GM12878 (cell line): ENCODE results near the gene REPS2. TPM values are rescaled to one million over a fixed set of nuclear protein-coding genes. Genes with fewer than 3 reads are reported as not detected.

Experiments
- ATAC-seq: fragments of 200-7000 bp; cut with Tn5 transposase; 3 replicates; pipeline ENCODE4 v1.9.1; 2020; ENCODE audit warnings: mild to moderate bottlenecking, moderate library complexity
- BruUV-seq: library from RNA; stranded (reverse); fragments of 400-500 nt; replicated peaks from 2 replicates; lab custom pipeline; 2021; lab: Mats Ljungman, UMichigan
- CTCF ChIA-PET: fragments of 300-600 bp; sonication (Branson Sonifier 250); formaldehyde crosslinking; extraction: SDS; loops from one replicate; lab custom pipeline; 2021; ENCODE audit warnings: inconsistent platforms; lab: Yijun Ruan, JAX
- POLR2A ChIA-PET: fragments of 350-600 bp; formaldehyde crosslinking; extraction: SDS; loops from one replicate; lab custom pipeline; 2021; ENCODE audit warnings: inconsistent platforms; lab: Charles Lee
- RAD21 ChIA-PET: fragments of 300-600 bp; sonication (Branson Sonifier 250); formaldehyde crosslinking; loops from one replicate; lab custom pipeline; 2023; ENCODE audit warnings: antibody characterized with exemption; ENCODE audit not compliant: unreplicated experiment; lab: Charles Lee
- SMC1A ChIA-PET: fragments of 300-600 bp; sonication (Branson Sonifier 250); formaldehyde crosslinking; loops from one replicate; lab custom pipeline; 2023; ENCODE audit not compliant: unreplicated experiment, uncharacterized antibody; lab: Charles Lee
- DNase-seq: peaks from one replicate; pipeline ENCODE4 v3.0.0-alpha.2; 2011; ENCODE audit warnings: low read depth, low spot score
- FAIRE-seq: peaks from 3 replicates; lab custom pipeline; 2011; peaks lifted over from hg19 to GRCh38; lab: Jason Lieb, UNC
- H2AFZ ChIP-seq: 2 replicates; pipeline ENCODE4 v1.6.0; 2011; ENCODE audit warnings: low read depth, low read length, control low read depth; ENCODE audit not compliant: control insufficient read depth
- H3K27ac ChIP-seq: 2 replicates; pipeline ENCODE4 v1.5.1; 2011; ENCODE audit warnings: control low read depth; ENCODE audit not compliant: control insufficient read depth, insufficient read depth
- H3K27me3 ChIP-seq, 2 experiments: replicated peaks in 1 of 2; 2 replicates each; pipeline versions ENCODE4 v1.6.0 to v1.6.1; 2011; ENCODE audit warnings: low read length in 1 of 2; ENCODE audit not compliant: control insufficient read depth in 2 of 2, insufficient read depth in 2 of 2
- H3K36me3 ChIP-seq, 2 experiments: 2 replicates each; pipeline ENCODE4 v1.5.1; 2011; ENCODE audit warnings: low read length in 1 of 2; ENCODE audit not compliant: control insufficient read depth in 2 of 2, insufficient read depth in 2 of 2
- H3K4me1 ChIP-seq: 2 replicates; pipeline ENCODE4 v1.6.1; 2011; ENCODE audit warnings: mild to moderate bottlenecking, low read length, moderate library complexity, mixed read lengths; ENCODE audit not compliant: control insufficient read depth, insufficient read depth
- H3K4me2 ChIP-seq: 2 replicates; pipeline ENCODE4 v1.6.0; 2011; ENCODE audit warnings: control low read depth; ENCODE audit not compliant: control insufficient read depth, insufficient read depth
- H3K4me3 ChIP-seq: fragments of 200-600 bp; sonication (generic); 2 replicates; pipeline ENCODE4 v1.5.1; 2016
- H3K79me2 ChIP-seq: 2 replicates; pipeline ENCODE4 v1.6.0; 2011; ENCODE audit warnings: low read length; ENCODE audit not compliant: control insufficient read depth, insufficient read depth
- H3K9ac ChIP-seq: 2 replicates; pipeline ENCODE4 v1.8.0; 2011; ENCODE audit warnings: low read length, control low read depth, mixed read lengths; ENCODE audit not compliant: control insufficient read depth, insufficient read depth
- H3K9me3 ChIP-seq: replicated peaks from 3 replicates; pipeline ENCODE4 v1.5.1; 2011; ENCODE audit warnings: mild to moderate bottlenecking, low read length; ENCODE audit not compliant: control insufficient read depth, insufficient read depth
- H4K20me1 ChIP-seq: 2 replicates; pipeline ENCODE4 v1.6.0; 2011; ENCODE audit not compliant: control insufficient read depth, insufficient read depth
- CREB1 ChIP-seq: IDR thresholded peaks from 2 replicates; pipeline ENCODE4 v1.6.1; 2012; ENCODE audit warnings: low read depth, mild to moderate bottlenecking, inconsistent platforms
- CREM ChIP-seq: IDR thresholded peaks from 2 replicates; pipeline ENCODE4 v1.6.1; 2014; ENCODE audit warnings: antibody characterized with exemption, low read depth
- E2F8 ChIP-seq: fragments of 450-650 bp; IDR thresholded peaks from 2 replicates; pipeline ENCODE4 v1.6.1; 2018; ENCODE audit warnings: mild to moderate bottlenecking, low read depth, moderate library complexity; ENCODE audit not compliant: partially characterized antibody
- EP300 ChIP-seq, 2 experiments: fragments of 150-350 bp in 1 of 2; IDR thresholded peaks; 2 replicates each; pipeline ENCODE4 v1.6.1; 2011 to 2012; ENCODE audit warnings: low read depth in 2 of 2, low read length in 2 of 2, borderline replicate concordance in 1 of 2, improper control_type of control experiment in 1 of 2, inconsistent platforms in 1 of 2; ENCODE audit not compliant: control insufficient read depth in 1 of 2
- SMC3 ChIP-seq: IDR thresholded peaks from 2 replicates; pipeline ENCODE4 v1.6.1; 2011; ENCODE audit warnings: low read length, improper control_type of control experiment, borderline replicate concordance
- SUPT20H ChIP-seq: IDR thresholded peaks from 2 replicates; pipeline ENCODE4 v1.6.1; 2011; ENCODE audit warnings: low read depth, mild to moderate bottlenecking, low read length, moderate library complexity, borderline replicate concordance; ENCODE audit not compliant: control insufficient read depth
- ZBTB4 ChIP-seq: fragments of 450-650 bp; formaldehyde crosslinking; IDR thresholded peaks from 2 replicates; pipeline ENCODE4 v1.4.0; 2022; ENCODE audit warnings: mild to moderate bottlenecking, moderate library complexity
- WGBS: methylation state at CpG from one replicate; pipeline ENCODE4 v1.1.6; 2016; ENCODE audit warnings: low lambda C conversion rate; ENCODE audit not compliant: insufficient replicate concordance, insufficient coverage; ENCODE audit errors: missing lambda C conversion rate; 5-methylcytosine and 5-hydroxymethylcytosine counted together
- in situ Hi-C: fragments of 300-500 bp; cut with MboI; formaldehyde crosslinking; loops from 9 replicates; pipeline ENCODE4 v1.14.3; 2018; ENCODE audit warnings: mixed read lengths
- intact Hi-C: fragments of 100-400 bp; cut with micrococcal nuclease; formaldehyde crosslinking; loops from one replicate; pipeline ENCODE4 v1.14.2; 2022; ENCODE audit not compliant: unreplicated experiment
- polyA plus RNA-seq, 11 experiments: library from polyadenylated mRNA; depleted of rRNA in 4 of 11; unstranded in 6 of 11; stranded (reverse) in 5 of 11; fragments of >200 nt; fragmentation: Nextera tagmentation in 4 of 11; fragmentation: Illumina TruSeq in 1 of 11; extraction: Ambion mirVana in 4 of 11; extraction: Trizol in 1 of 11; gene quantifications; 1 replicate in 1 of 11; 2 replicates in 10 of 11; pipeline versions ENCODE4 v1.2.1 to v1.2.3, GENCODE V29; 2011 to 2016; ENCODE audit warnings: inconsistent platforms in 2 of 11, missing spikeins in 2 of 11, low read depth in 1 of 11
- total RNA-seq, 4 experiments: library from RNA; depleted of rRNA in 3 of 4; stranded (reverse); fragments of >200 nt in 3 of 4; fragmentation: Illumina TruSeq in 1 of 4; extraction: Trizol in 1 of 4; gene quantifications; 2 replicates each; pipeline versions ENCODE4 v1.2.1 to v1.2.3, GENCODE V29; 2013 to 2021

Gene REPS2
- total and polyA plus RNA-seq, 10 of the 15 experiments (the other 5 are each of a cell fraction or from before 2014, with no cell fraction given): 2.1 to 6.8 (median 3.9) TPM

- Histone ChIP-seq H3K9me3 (no peaks in the 10 kb centered on the region), H4K20me1 (no peaks in the 10 kb centered on the region), H3K4me2 (no peak overlapping the region), H3K4me3 (no peak overlapping the region), H3K79me2 (no peaks in the 10 kb centered on the region), H3K9ac (no peak overlapping the region), H3K36me3 (no peaks in the 10 kb centered on the region), H3K27ac (no peak overlapping the region), H3K27me3 (peaks cover 0 to 3% of the 10 kb centered on the region in 2 experiments; a peak in 1 of 4 replicates), H2AFZ (no peak overlapping the region), H3K4me1 (no peaks in the 10 kb centered on the region)
- no peak for ATAC-seq
- WGBS: 22% methylated on average over 2 of the region's 2 CpGs
- ChIA-PET CTCF (interaction anchor here (2.1 to 2.5 kb wide), 2 partner anchors 9 to 107 kb away, joined by 4 to 8 read pairs; no protein-coding TSS in a partner anchor), RAD21 (no interaction called here), POLR2A (no interaction called here), SMC1A (interaction anchor here (1.2 kb wide), 1 partner anchor 11 kb away, joined by 3 read pairs; no protein-coding TSS in a partner anchor)
- DNase-seq: no peak
- intact Hi-C loops: no loop called here
- BruUV-seq: no TSS peak
- TF ChIP-seq SMC3: no peak
- no peak for TF ChIP-seq CREB1
- in situ Hi-C loops: no loop called here
- FAIRE-seq: no peak
These were observed 50.9 kb downstream of the REPS2 start for GRCh38 chrX:16997313-16997712.

GRCh38 chrX:16999275-16999674 lies 52.8 kb downstream of the REPS2 start:
- TF ChIP-seq CREM: no peak
- no peak for TF ChIP-seq ZBTB4 (CRISPR knock-in tag)
- TF ChIP-seq E2F8: no peak
- TF ChIP-seq SUPT20H: no peak
- no peak for TF ChIP-seq EP300 (IDR thresholded peaks at IDR 0.05; ENCODE audit: borderline replicate concordance in 1 of 2, control insufficient read depth in 1 of 2, low read depth in 2 of 2, low read length in 2 of 2)
- H3K4me1 ChIP-seq: no peaks in the 10 kb centered on the region
- ChIA-PET SMC1A (no interaction called here), POLR2A (no interaction called here), CTCF (interaction anchor here (1.6 kb wide), 1 partner anchor 47 kb away, joined by 5 read pairs; no protein-coding TSS in a partner anchor), RAD21 (no interaction called here)
- H2AFZ ChIP-seq: no peak overlapping the region
- ATAC-seq (no peak), DNase-seq (no peak), FAIRE-seq (no peak)
- no peak overlapping the region for H3K4me3 ChIP-seq
- intact Hi-C loops: no loop called here
- H3K9me3 ChIP-seq: no peaks in the 10 kb centered on the region
- H3K27ac ChIP-seq: no peak overlapping the region
- H3K27me3 ChIP-seq: peaks cover 0 to 3% of the 10 kb centered on the region in 2 experiments; a peak in 1 of 4 replicates
- BruUV-seq: no TSS peak
- no peaks in the 10 kb centered on the region for H3K36me3 ChIP-seq
- H3K9ac ChIP-seq: no peak overlapping the region
- H4K20me1 ChIP-seq: no peaks in the 10 kb centered on the region
- in situ Hi-C loops: no loop called here
- H3K4me2 ChIP-seq: no peak overlapping the region
- H3K79me2 ChIP-seq: no peaks in the 10 kb centered on the region
